C4-2B (cell line): ENCODE measurements around the gene MPP3.

ENCODE experiments used
- H3K27ac ChIP-seq: fragments of 450-650 bp; 2 replicates; pipeline ENCODE4 v1.5.1; 2017
- CTCF ChIP-seq: fragments of 450-650 bp; conservative IDR thresholded peaks from 2 replicates; pipeline ENCODE4 v1.5.1; 2017; ENCODE audit warnings: mild to moderate bottlenecking
- ZFX ChIP-seq: fragments of 450-650 bp; IDR thresholded peaks from 2 replicates; pipeline ENCODE4 v1.6.1; 2017

Gene MPP3

GRCh38 chr17:43772877-43773648 is 59.9 kb downstream of the MPP3 start:
- no peak for TF ChIP-seq CTCF
- no peak overlapping the region for H3K27ac ChIP-seq

GRCh38 chr17:43771463-43771862 is 61.5 kb downstream of the MPP3 start:
- no peak for TF ChIP-seq ZFX
- TF ChIP-seq CTCF, result no peak
- no peak overlapping the region for H3K27ac ChIP-seq

- no peak overlapping the region for H3K27ac ChIP-seq
- TF ChIP-seq ZFX (no peak), CTCF (no peak)
Measured at GRCh38 chr17:43770957-43771356, 62.0 kb downstream of the MPP3 start.

GRCh38 chr17:43769859-43770258 is 63.1 kb downstream of the MPP3 start:
- no peak overlapping the region for H3K27ac ChIP-seq
- no peak for TF ChIP-seq ZFX
- TF ChIP-seq CTCF, result no peak

GRCh38 chr17:43769426-43769825 is 63.5 kb downstream of the MPP3 start:
- TF ChIP-seq CTCF (no peak), ZFX (no peak)
- no peak overlapping the region for H3K27ac ChIP-seq

- H3K27ac ChIP-seq, result no peak overlapping the region
- no peak for TF ChIP-seq ZFX
- no peak for TF ChIP-seq CTCF
Measured at GRCh38 chr17:43768943-43769342, 64.0 kb downstream of the MPP3 start.

- TF ChIP-seq CTCF (no peak), ZFX (no peak)
- H3K27ac ChIP-seq, result no peak overlapping the region
Measured at GRCh38 chr17:43768382-43768781, 64.6 kb downstream of the MPP3 start.
